ENCODE results near the gene MTX1. TPM values are rescaled to one million over a fixed set of nuclear protein-coding genes. Genes with fewer than 3 reads are reported as not detected.

Gene MTX1
- total and polyA plus RNA-seq, 2 of the 4 experiments (the other 2 are of a cell fraction): 67.2 to 73.7 TPM

GRCh38 chr1:155254228-155254713, 45.8 kb downstream of the MTX1 start:
- dilution Hi-C loops (cut with HindIII; ENCODE audit: low sequenced_read_pairs, unreplicated experiment) (no loop called here), intact Hi-C loops (cut with micrococcal nuclease) (loop anchor here (5.0 kb wide), 1 partner anchor 338 kb away; no protein-coding TSS in a partner anchor), in situ Hi-C loops (cut with MboI; ENCODE audit: low sequenced_read_pairs) (no loop called here)
- Histone ChIP-seq H3K23ac (ENCODE audit: low read depth, low read length) (peak overlapping the region; percentile 94), H2AFZ (replicated peaks; ENCODE audit: low read length, poor library complexity) (peak overlapping the region; percentile 98), H3K4me1 (ENCODE audit: control insufficient read depth, insufficient read depth, low read length) (peaks cover 17% of the 10 kb centered on the region), H3K4ac (ENCODE audit: low read depth, low read length) (peak overlapping the region; percentile 92), H4K91ac (ENCODE audit: insufficient read depth, low read depth, low read length) (no peak overlapping the region; the same call in none of the 2 replicates), H4K5ac (ENCODE audit: low read depth, low read length) (peak overlapping the region; percentile 94), H3K79me1 (ENCODE audit: low read depth in 1 of 2, low read length in 2 of 2) (peaks cover 12 to 42% of the 10 kb centered on the region in 2 experiments), H3K14ac (replicated peaks; ENCODE audit: low read depth, low read length) (peak overlapping the region; percentile 71), H3K18ac (ENCODE audit: low read depth, low read length) (peak overlapping the region; percentile 66), H2BK120ac (ENCODE audit: low read depth, low read length) (no peak overlapping the region), H3K36me3 (ENCODE audit: control insufficient read depth, insufficient read depth, low read length) (peaks cover 15% of the 10 kb centered on the region), H3K9me1 (ENCODE audit: insufficient read depth, low read length) (peaks cover 4% of the 10 kb centered on the region; the same call in 1 of the 2 replicates), H4K8ac (ENCODE audit: low read depth in 2 of 2, low read length in 2 of 2) (peak overlapping the region; percentile 17 to 87; a peak in 3 of 4 replicates), H2AK9ac (replicated peaks; ENCODE audit: low read depth, low read length, poor library complexity) (peak overlapping the region; percentile 99), H3K9me3 (ENCODE audit: control insufficient read depth, insufficient read depth, low read length) (no peaks in the 10 kb centered on the region), H4K20me1 (ENCODE audit: insufficient read depth, low read length) (no peaks in the 10 kb centered on the region), H3K4me3 (ENCODE audit: insufficient read depth, low read depth, low read length) (peak overlapping the region; percentile 71), H3K9ac (ENCODE audit: low read depth, low read length) (peak overlapping the region; percentile 73), H2BK5ac (ENCODE audit: low read depth, low read length, poor library complexity, severe bottlenecking) (peak overlapping the region; percentile 77), H3K27me3 (ENCODE audit: control insufficient read depth, insufficient read depth, low read length) (no peaks in the 10 kb centered on the region), H3K27ac (ENCODE audit: insufficient read depth, low read length) (peak overlapping the region; percentile 71), H2AK5ac (ENCODE audit: low read depth, low read length) (peak overlapping the region; percentile 97), H3K56ac (ENCODE audit: extremely low read depth, insufficient read depth, low read length) (0 out of 2 replicates have a peak overlapping the region, but pooled peaks have one; percentile 10), H2BK20ac (ENCODE audit: low read depth, low read length) (no peak overlapping the region), H2BK15ac (ENCODE audit: low read depth, low read length) (no peak overlapping the region), H3K4me2 (ENCODE audit: low read depth, low read length) (peak overlapping the region; percentile 100)
- ChIA-PET CTCF (no interaction called here), POLR2A (ENCODE audit: unreplicated experiment) (no interaction called here)
- no peak for DNase-seq
- no peak for ATAC-seq (ENCODE audit: low read depth)
- 48% methylated on average over 3 of the region's 12 CpGs; no CpG with 5 or more reads in 1 of the 2 experiments for WGBS, 2 experiments (ENCODE audit: extremely low coverage in 2 of 2, insufficient read length in 1 of 2)
- no TSS peak for BruUV-seq (replicated peaks)
- no peak for TF ChIP-seq RFX5 (IDR thresholded peaks at IDR 0.05; ENCODE audit: low read depth, low read length)
- TF ChIP-seq ELK1 (IDR thresholded peaks at IDR 0.05; ENCODE audit: borderline replicate concordance, low read depth, low read length): no peak
- TF ChIP-seq NFE2L2 (IDR thresholded peaks at IDR 0.05; ENCODE audit: low read depth, low read length): no peak
- no peak for TF ChIP-seq CTCF (conservative IDR thresholded peaks at IDR 0.05; ENCODE audit: low read depth, low read length)
- TF ChIP-seq POLR2A (IDR thresholded peaks at IDR 0.05; ENCODE audit: low read depth, low read length): no peak
- TF ChIP-seq CEBPB (IDR thresholded peaks at IDR 0.05; ENCODE audit: low read depth, low read length): no peak
- no peak for TF ChIP-seq MAZ (IDR thresholded peaks at IDR 0.05; ENCODE audit: borderline replicate concordance, low read depth, low read length)
